Natural killer cell (primary cell): ENCODE measurements around the gene STRN3. TPM values are rescaled to one million over a fixed set of nuclear protein-coding genes. Genes with fewer than 3 reads are reported as not detected.

Experiments
- ATAC-seq, 3 donors: fragments of 150-1000 bp in 2 of 3; fragments of 200-7000 bp in 1 of 3; cut with Tn5 transposase; 1 replicate in 1 of 3; 2 replicates in 2 of 3; pipeline ENCODE4 v1.10.0; 2021; ENCODE audit warnings: mild to moderate bottlenecking in 2 of 3, moderate library complexity in 2 of 3
- DNase-seq, 2 donors: peaks; one replicate each; pipeline versions ENCODE4 v3.0.0 to v3.0.0-alpha.2; 2013 to 2021; ENCODE audit warnings: mixed read lengths in 1 of 2
- H3K27ac ChIP-seq: one replicate; pipeline ENCODE4 v1.5.1; 2013; ENCODE audit warnings: mild to moderate bottlenecking, low read length
- H3K27me3 ChIP-seq: one replicate; pipeline ENCODE4 v1.6.1; 2013; ENCODE audit warnings: low read length; ENCODE audit not compliant: control insufficient read depth, insufficient read depth
- H3K36me3 ChIP-seq: one replicate; pipeline ENCODE4 v1.6.1; 2013; ENCODE audit warnings: low read length; ENCODE audit not compliant: control insufficient read depth, insufficient read depth
- H3K4me1 ChIP-seq: one replicate; pipeline ENCODE4 v1.6.1; 2013; ENCODE audit warnings: low read length; ENCODE audit not compliant: control insufficient read depth, insufficient read depth
- H3K4me3 ChIP-seq: one replicate; pipeline ENCODE4 v1.5.1; 2013; ENCODE audit warnings: low read length
- H3K9me3 ChIP-seq: one replicate; pipeline ENCODE4 v1.6.1; 2013; ENCODE audit warnings: low read length; ENCODE audit not compliant: control insufficient read depth, insufficient read depth
- H3K27ac Mint-ChIP-seq, 2 donors: one replicate each; pipeline ENCODE4 v1.8.0; 2022; ENCODE audit warnings: mild to moderate bottlenecking in 2 of 2, mixed read lengths in 2 of 2, moderate library complexity in 1 of 2
- H3K27me3 Mint-ChIP-seq, 2 donors: one replicate each; pipeline ENCODE4 v1.8.0; 2022; ENCODE audit warnings: low read depth in 2 of 2, mixed read lengths in 2 of 2
- H3K36me3 Mint-ChIP-seq: one replicate; pipeline ENCODE4 v1.8.0; 2022; ENCODE audit warnings: mixed read lengths
- H3K4me1 Mint-ChIP-seq, 2 donors: one replicate each; pipeline ENCODE4 v1.8.0; 2022; ENCODE audit warnings: mixed read lengths in 2 of 2
- H3K4me3 Mint-ChIP-seq: one replicate; pipeline ENCODE4 v1.8.0; 2022; ENCODE audit warnings: mild to moderate bottlenecking, moderate library complexity, mixed read lengths
- H3K9me3 Mint-ChIP-seq, 2 donors: one replicate each; pipeline ENCODE4 v1.8.0; 2022; ENCODE audit warnings: mixed read lengths in 2 of 2
- CTCF ChIP-seq: fragments of 200-600 bp; IDR thresholded peaks from one replicate; pipeline ENCODE4 v1.8.0; 2022; ENCODE audit warnings: antibody characterized with exemption
- WGBS: methylation state at CpG from one replicate; pipeline ENCODE4 v1.1.7; 2013; ENCODE audit warnings: missing lambda C conversion rate; ENCODE audit not compliant: insufficient coverage; 5-methylcytosine and 5-hydroxymethylcytosine counted together
- intact Hi-C: fragments of 100-400 bp; cut with micrococcal nuclease; formaldehyde crosslinking; loops from one replicate; pipeline ENCODE4 v1.14.2; 2022
- total RNA-seq, 4 donors: library from RNA; stranded (reverse); fragments of 120-200 nt in 1 of 4; gene quantifications; one replicate each; pipeline versions ENCODE4 v1.2.3 to v1.2.4, GENCODE V29; 2013 to 2022

The STRN3 gene
- total RNA-seq, 3 donors from 2014 or later (not counting 1 experiment from before 2014, with no cell fraction given), result 19.5 to 34.2 (median 31.1) TPM

- intact Hi-C loops, result no loop called here
- Histone ChIP-seq H3K36me3 (no peaks in the 10 kb centered on the region), H3K9me3 (no peaks in the 10 kb centered on the region), H3K27me3 (peaks cover 5% of the 10 kb centered on the region), H3K27ac (no peak overlapping the region), H3K4me3 (no peak overlapping the region), H3K4me1 (no peaks in the 10 kb centered on the region)
- H3K27me3 Mint-ChIP-seq, result peaks cover 12 to 70% of the 10 kb centered on the region in 2 donors
- DNase-seq (no peak), ATAC-seq (no peak)
- no peaks in the 10 kb centered on the region for H3K4me1 Mint-ChIP-seq
- no peak for TF ChIP-seq CTCF
- H3K27ac Mint-ChIP-seq, result no peak overlapping the region
- H3K9me3 Mint-ChIP-seq, result no peaks in the 10 kb centered on the region
- 60% methylated on average over 1 of the region's 1 CpG for WGBS
- no peak overlapping the region for H3K4me3 Mint-ChIP-seq
- H3K36me3 Mint-ChIP-seq, result peaks cover 8% of the 10 kb centered on the region
Observed at GRCh38 chr14:30849983-30850382, 176.2 kb downstream of the STRN3 start.

- Histone ChIP-seq H3K27ac (no peak overlapping the region), H3K27me3 (peaks cover 5% of the 10 kb centered on the region), H3K4me1 (no peaks in the 10 kb centered on the region), H3K4me3 (no peak overlapping the region), H3K9me3 (no peaks in the 10 kb centered on the region), H3K36me3 (no peaks in the 10 kb centered on the region)
- DNase-seq (no peak), ATAC-seq (no peak)
- Mint-ChIP-seq H3K27ac (no peak overlapping the region), H3K9me3 (no peaks in the 10 kb centered on the region), H3K4me3 (no peak overlapping the region), H3K4me1 (no peaks in the 10 kb centered on the region), H3K27me3 (peaks cover 10 to 72% of the 10 kb centered on the region in 2 donors), H3K36me3 (peaks cover 8% of the 10 kb centered on the region)
- no peak for TF ChIP-seq CTCF
- WGBS, result no CpG with 5 or more reads among the region's 1 CpG
- intact Hi-C loops, result no loop called here
Observed at GRCh38 chr14:30849354-30849753, 176.8 kb downstream of the STRN3 start.

- no peaks in the 10 kb centered on the region for H3K4me1 ChIP-seq
- Mint-ChIP-seq H3K27ac (no peak overlapping the region), H3K4me3 (no peak overlapping the region), H3K4me1 (no peaks in the 10 kb centered on the region), H3K36me3 (peaks cover 8% of the 10 kb centered on the region), H3K27me3 (peaks cover 10 to 70% of the 10 kb centered on the region in 2 donors), H3K9me3 (no peaks in the 10 kb centered on the region)
- 79% methylated on average over 3 of the region's 4 CpGs for WGBS
- H3K36me3 ChIP-seq, result no peaks in the 10 kb centered on the region
- H3K27ac ChIP-seq, result no peak overlapping the region
- no peak for TF ChIP-seq CTCF
- H3K4me3 ChIP-seq, result no peak overlapping the region
- no peak for DNase-seq
- H3K27me3 ChIP-seq, result peaks cover 5% of the 10 kb centered on the region
- no peak for ATAC-seq
- intact Hi-C loops, result no loop called here
- H3K9me3 ChIP-seq, result no peaks in the 10 kb centered on the region
Observed at GRCh38 chr14:30848449-30849240, 177.5 kb downstream of the STRN3 start.

Other genes with a start within 250 kb of the STRN3 start
- gene COCH, start 151.8 kb downstream of the STRN3 start, total RNA-seq, result under 1 TPM in 2 of 3 donors, not detected in 1; 0.27 to 0.73 TPM
- gene AP4S1, start 730 bp downstream of the STRN3 start, total RNA-seq, result 10 to 100 TPM; 10.6 to 12.7 (median 12.4) TPM
- gene HECTD1, start 181.4 kb upstream of the STRN3 start, total RNA-seq, result 100 to 1,000 TPM; 162 to 202 (median 179) TPM